Measurements from ENCODE around the gene KRT33A.

DNA sequence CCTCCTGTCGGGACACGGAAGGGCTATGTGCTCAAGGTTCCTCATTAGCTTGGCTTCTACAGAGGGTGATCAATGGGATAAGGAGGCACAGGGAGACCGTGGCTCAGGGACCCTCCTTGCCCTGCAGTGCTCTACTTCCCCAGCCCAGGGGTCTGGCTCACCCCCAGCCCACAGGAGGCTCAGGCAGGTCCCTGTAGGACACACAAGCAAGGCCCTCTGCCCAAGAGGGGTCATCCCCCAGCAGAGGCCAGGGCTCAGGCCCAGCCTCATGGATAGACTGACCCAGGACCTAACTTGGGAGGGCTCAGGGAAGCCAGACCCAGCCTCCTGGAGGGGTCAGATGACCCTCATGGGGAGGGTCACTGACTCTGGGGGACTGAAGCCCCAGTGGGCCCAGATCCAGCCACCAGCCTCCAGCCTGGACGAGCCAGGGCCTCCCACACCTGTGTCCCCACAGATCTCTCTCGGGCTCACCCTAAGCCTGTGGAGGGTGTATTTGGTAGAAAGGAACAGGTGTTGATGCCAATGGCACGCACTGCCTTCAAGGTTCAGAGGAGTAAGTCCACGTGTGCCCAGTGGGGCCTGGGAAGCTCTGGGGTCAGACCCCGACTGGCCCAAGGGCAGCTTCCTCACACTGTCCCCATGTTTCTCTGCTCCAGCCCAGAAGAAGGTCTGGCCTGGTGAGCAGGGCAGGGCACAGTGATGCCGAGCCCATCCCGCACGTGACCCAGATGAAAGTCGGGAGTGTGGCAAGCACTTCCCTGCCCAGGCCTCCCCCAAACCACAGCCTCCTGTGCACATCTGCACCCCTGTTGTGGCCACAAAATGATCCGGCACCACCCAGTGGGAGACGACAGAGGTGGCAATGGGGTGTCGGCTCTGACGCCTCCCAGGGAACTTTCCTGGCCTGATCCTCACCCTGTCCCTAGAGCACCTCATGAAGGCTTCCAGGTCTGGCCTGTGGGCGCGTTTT is 24.2 kb downstream of the KRT33A start:
- TF ChIP-seq ZFP30 (CRISPR knock-in tag; IDR thresholded peaks at IDR 0.05) (no peak), ZNF8 (CRISPR knock-in tag; IDR thresholded peaks at IDR 0.05) (no peak), ZC3H10 (CRISPR knock-in tag; IDR thresholded peaks at IDR 0.05) (no peak), RARB (CRISPR knock-in tag; IDR thresholded peaks at IDR 0.05) (no peak), SNAI2 (CRISPR knock-in tag; IDR thresholded peaks at IDR 0.05) (no peak), TCF4 (CRISPR knock-in tag; IDR thresholded peaks at IDR 0.05; ENCODE audit: borderline replicate concordance) (no peak), CSRNP3 (CRISPR knock-in tag; IDR thresholded peaks at IDR 0.05) (no peak), ZFP3 (CRISPR knock-in tag; IDR thresholded peaks at IDR 0.05) (no peak), GLIS3 (CRISPR knock-in tag; IDR thresholded peaks at IDR 0.05) (no peak), ZNF565 (CRISPR knock-in tag; conservative IDR thresholded peaks at IDR 0.05; ENCODE audit: low read depth) (no peak), TOX (CRISPR knock-in tag; IDR thresholded peaks at IDR 0.05; ENCODE audit: borderline replicate concordance) (no peak), OSR1 (CRISPR knock-in tag; IDR thresholded peaks at IDR 0.05) (no peak)
- TF ChIP-seq, protein P1, sequence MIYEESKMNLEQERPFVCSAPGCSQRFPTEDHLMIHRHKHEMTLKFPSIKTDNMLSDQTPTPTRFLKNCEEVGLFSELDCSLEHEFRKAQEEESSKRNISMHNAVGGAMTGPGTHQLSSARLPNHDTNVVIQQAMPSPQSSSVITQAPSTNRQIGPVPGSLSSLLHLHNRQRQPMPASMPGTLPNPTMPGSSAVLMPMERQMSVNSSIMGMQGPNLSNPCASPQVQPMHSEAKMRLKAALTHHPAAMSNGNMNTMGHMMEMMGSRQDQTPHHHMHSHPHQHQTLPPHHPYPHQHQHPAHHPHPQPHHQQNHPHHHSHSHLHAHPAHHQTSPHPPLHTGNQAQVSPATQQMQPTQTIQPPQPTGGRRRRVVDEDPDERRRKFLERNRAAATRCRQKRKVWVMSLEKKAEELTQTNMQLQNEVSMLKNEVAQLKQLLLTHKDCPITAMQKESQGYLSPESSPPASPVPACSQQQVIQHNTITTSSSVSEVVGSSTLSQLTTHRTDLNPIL (CRISPR knock-in tag; IDR thresholded peaks at IDR 0.05; ENCODE audit: low read depth): no peak

Measured in SK-N-SH treated with all-trans-retinoic acid at 6 μM for 48 hours (cell line).